GM12878 (cell line): Measurements from ENCODE around the gene PRKAG2. TPM values are rescaled to one million over a fixed set of nuclear protein-coding genes. Genes with fewer than 3 reads are reported as not detected.
"Not testable (repeated sequence)": the region's sequence is repeated elsewhere in the genome, so short reads cannot be mapped to it uniquely, and the experiment has no call there.

Source experiments
- ATAC-seq: fragments of 200-7000 bp; cut with Tn5 transposase; 3 replicates; pipeline ENCODE4 v1.9.1; 2020; ENCODE audit warnings: mild to moderate bottlenecking, moderate library complexity
- BruUV-seq: library from RNA; stranded (reverse); fragments of 400-500 nt; replicated peaks from 2 replicates; lab custom pipeline; 2021; lab: Mats Ljungman, UMichigan
- CTCF ChIA-PET: fragments of 300-600 bp; sonication (Branson Sonifier 250); formaldehyde crosslinking; extraction: SDS; loops from one replicate; lab custom pipeline; 2021; ENCODE audit warnings: inconsistent platforms; lab: Yijun Ruan, JAX
- POLR2A ChIA-PET: fragments of 350-600 bp; formaldehyde crosslinking; extraction: SDS; loops from one replicate; lab custom pipeline; 2021; ENCODE audit warnings: inconsistent platforms; lab: Charles Lee
- RAD21 ChIA-PET: fragments of 300-600 bp; sonication (Branson Sonifier 250); formaldehyde crosslinking; loops from one replicate; lab custom pipeline; 2023; ENCODE audit warnings: antibody characterized with exemption; ENCODE audit not compliant: unreplicated experiment; lab: Charles Lee
- SMC1A ChIA-PET: fragments of 300-600 bp; sonication (Branson Sonifier 250); formaldehyde crosslinking; loops from one replicate; lab custom pipeline; 2023; ENCODE audit not compliant: unreplicated experiment, uncharacterized antibody; lab: Charles Lee
- DNase-seq: peaks from one replicate; pipeline ENCODE4 v3.0.0-alpha.2; 2011; ENCODE audit warnings: low read depth, low spot score
- FAIRE-seq: peaks from 3 replicates; lab custom pipeline; 2011; peaks lifted over from hg19 to GRCh38; lab: Jason Lieb, UNC
- H2AFZ ChIP-seq: 2 replicates; pipeline ENCODE4 v1.6.0; 2011; ENCODE audit warnings: low read depth, low read length, control low read depth; ENCODE audit not compliant: control insufficient read depth
- H3K27ac ChIP-seq: 2 replicates; pipeline ENCODE4 v1.5.1; 2011; ENCODE audit warnings: control low read depth; ENCODE audit not compliant: control insufficient read depth, insufficient read depth
- H3K27me3 ChIP-seq, 2 experiments: replicated peaks in 1 of 2; 2 replicates each; pipeline versions ENCODE4 v1.6.0 to v1.6.1; 2011; ENCODE audit warnings: low read length in 1 of 2; ENCODE audit not compliant: control insufficient read depth in 2 of 2, insufficient read depth in 2 of 2
- H3K36me3 ChIP-seq, 2 experiments: 2 replicates each; pipeline ENCODE4 v1.5.1; 2011; ENCODE audit warnings: low read length in 1 of 2; ENCODE audit not compliant: control insufficient read depth in 2 of 2, insufficient read depth in 2 of 2
- H3K4me1 ChIP-seq: 2 replicates; pipeline ENCODE4 v1.6.1; 2011; ENCODE audit warnings: mild to moderate bottlenecking, low read length, moderate library complexity, mixed read lengths; ENCODE audit not compliant: control insufficient read depth, insufficient read depth
- H3K4me2 ChIP-seq: 2 replicates; pipeline ENCODE4 v1.6.0; 2011; ENCODE audit warnings: control low read depth; ENCODE audit not compliant: control insufficient read depth, insufficient read depth
- H3K4me3 ChIP-seq: fragments of 200-600 bp; sonication (generic); 2 replicates; pipeline ENCODE4 v1.5.1; 2016
- H3K79me2 ChIP-seq: 2 replicates; pipeline ENCODE4 v1.6.0; 2011; ENCODE audit warnings: low read length; ENCODE audit not compliant: control insufficient read depth, insufficient read depth
- H3K9ac ChIP-seq: 2 replicates; pipeline ENCODE4 v1.8.0; 2011; ENCODE audit warnings: low read length, control low read depth, mixed read lengths; ENCODE audit not compliant: control insufficient read depth, insufficient read depth
- H3K9me3 ChIP-seq: replicated peaks from 3 replicates; pipeline ENCODE4 v1.5.1; 2011; ENCODE audit warnings: mild to moderate bottlenecking, low read length; ENCODE audit not compliant: control insufficient read depth, insufficient read depth
- H4K20me1 ChIP-seq: 2 replicates; pipeline ENCODE4 v1.6.0; 2011; ENCODE audit not compliant: control insufficient read depth, insufficient read depth
- BCL3 ChIP-seq: IDR thresholded peaks from 2 replicates; pipeline ENCODE4 v1.6.1; 2011; ENCODE audit warnings: borderline replicate concordance, low read depth, mild to moderate bottlenecking, moderate library complexity, low read length; ENCODE audit not compliant: insufficient read depth, poor library complexity, severe bottlenecking
- CUX1 ChIP-seq: IDR thresholded peaks from 2 replicates; pipeline ENCODE4 v1.6.1; 2012; ENCODE audit warnings: improper control_type of control experiment, low read depth, low read length; ENCODE audit not compliant: insufficient replicate concordance
- MXI1 ChIP-seq: fragments of 150-350 bp; IDR thresholded peaks from 2 replicates; pipeline ENCODE4 v1.6.1; 2011; ENCODE audit warnings: low read depth, mild to moderate bottlenecking, inconsistent platforms, low read length, improper control_type of control experiment
- WGBS: methylation state at CpG from one replicate; pipeline ENCODE4 v1.1.6; 2016; ENCODE audit warnings: low lambda C conversion rate; ENCODE audit not compliant: insufficient replicate concordance, insufficient coverage; ENCODE audit errors: missing lambda C conversion rate; 5-methylcytosine and 5-hydroxymethylcytosine counted together
- in situ Hi-C: fragments of 300-500 bp; cut with MboI; formaldehyde crosslinking; loops from 9 replicates; pipeline ENCODE4 v1.14.3; 2018; ENCODE audit warnings: mixed read lengths
- intact Hi-C: fragments of 100-400 bp; cut with micrococcal nuclease; formaldehyde crosslinking; loops from one replicate; pipeline ENCODE4 v1.14.2; 2022; ENCODE audit not compliant: unreplicated experiment
- polyA plus RNA-seq, 11 experiments: library from polyadenylated mRNA; depleted of rRNA in 4 of 11; unstranded in 6 of 11; stranded (reverse) in 5 of 11; fragments of >200 nt; fragmentation: Nextera tagmentation in 4 of 11; fragmentation: Illumina TruSeq in 1 of 11; extraction: Ambion mirVana in 4 of 11; extraction: Trizol in 1 of 11; gene quantifications; 1 replicate in 1 of 11; 2 replicates in 10 of 11; pipeline versions ENCODE4 v1.2.1 to v1.2.3, GENCODE V29; 2011 to 2016; ENCODE audit warnings: inconsistent platforms in 2 of 11, missing spikeins in 2 of 11, low read depth in 1 of 11
- total RNA-seq, 4 experiments: library from RNA; depleted of rRNA in 3 of 4; stranded (reverse); fragments of >200 nt in 3 of 4; fragmentation: Illumina TruSeq in 1 of 4; extraction: Trizol in 1 of 4; gene quantifications; 2 replicates each; pipeline versions ENCODE4 v1.2.1 to v1.2.3, GENCODE V29; 2013 to 2021
- TF ChIP-seq, protein P1 (sequence below): IDR thresholded peaks from 2 replicates; pipeline ENCODE4 v1.6.1; 2011; ENCODE audit warnings: borderline replicate concordance, low read depth, mild to moderate bottlenecking, moderate library complexity, mixed read lengths, low read length; ENCODE audit not compliant: insufficient read depth; ENCODE audit errors: extremely low read length

Gene PRKAG2
- total and polyA plus RNA-seq, 10 of the 15 experiments (the other 5 are each of a cell fraction or from before 2014, with no cell fraction given): 3.4 to 8.9 (median 6.8) TPM

GRCh38 chr7:151575410-151575809 is 301.5 kb downstream of the PRKAG2 start (continued):
- TF ChIP-seq CUX1 (no peak), MXI1 (no peak)
- TF ChIP-seq, protein P1, sequence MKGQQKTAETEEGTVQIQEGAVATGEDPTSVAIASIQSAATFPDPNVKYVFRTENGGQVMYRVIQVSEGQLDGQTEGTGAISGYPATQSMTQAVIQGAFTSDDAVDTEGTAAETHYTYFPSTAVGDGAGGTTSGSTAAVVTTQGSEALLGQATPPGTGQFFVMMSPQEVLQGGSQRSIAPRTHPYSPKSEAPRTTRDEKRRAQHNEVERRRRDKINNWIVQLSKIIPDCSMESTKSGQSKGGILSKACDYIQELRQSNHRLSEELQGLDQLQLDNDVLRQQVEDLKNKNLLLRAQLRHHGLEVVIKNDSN: no peak

DNA sequence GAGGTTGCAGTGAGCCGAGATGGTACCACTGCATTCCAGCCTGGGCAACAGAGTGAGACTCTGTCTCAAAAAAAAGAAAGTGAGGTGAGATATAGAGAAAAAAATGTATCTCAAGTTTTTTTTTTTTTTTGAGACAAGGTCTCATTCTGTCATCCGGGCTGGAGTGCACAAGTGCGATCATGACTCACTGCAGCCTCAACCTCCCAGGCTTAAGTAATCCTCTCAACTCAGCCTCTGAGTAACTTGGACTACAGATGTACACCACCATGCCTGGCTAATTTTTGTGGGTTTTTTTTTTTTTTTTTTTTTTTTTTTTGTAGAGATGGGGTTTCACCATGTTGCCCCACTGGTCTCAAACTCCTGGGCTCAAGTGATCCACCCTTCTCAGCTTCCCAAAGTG is 303.9 kb downstream of the PRKAG2 start:
- intact Hi-C loops, H3K9me3 ChIP-seq, H3K4me1 ChIP-seq, H2AFZ ChIP-seq, FAIRE-seq, DNase-seq, H3K4me3 ChIP-seq, H3K79me2 ChIP-seq, H4K20me1 ChIP-seq, in situ Hi-C loops, H3K4me2 ChIP-seq, H3K27ac ChIP-seq, POLR2A ChIA-PET, ATAC-seq: not testable (repeated sequence)
- 87% methylated on average over 3 of the region's 3 CpGs for WGBS
- RAD21 ChIA-PET: interaction anchor here (2.4 kb wide), 1 partner anchor 60 kb away, joined by 7 read pairs; no protein-coding TSS in a partner anchor
- CTCF ChIA-PET: interaction anchor here (0.9 to 2.3 kb wide), 2 partner anchors 59 to 185 kb away, joined by 3 to 9 read pairs; no protein-coding TSS in a partner anchor
- peak; percentile 73 for TF ChIP-seq BCL3
- TF ChIP-seq, all 136 proteins: peak for 1; not testable (repeated sequence) for 135
- H3K36me3 ChIP-seq, SMC1A ChIA-PET, H3K9ac ChIP-seq, BruUV-seq, H3K27me3 ChIP-seq: not testable (repeated sequence)
